GM19372 (cell line): ENCODE data around the gene GRIK2.
"Not testable (repeated sequence)": the region's sequence is repeated elsewhere in the genome, so short reads cannot be mapped to it uniquely, and the experiment has no call there.

Source experiments
- ATAC-seq: cut with Tn5 transposase; IDR thresholded peaks from one replicate; pipeline ENCODE4 v1.9.1; 2021; ENCODE audit warnings: mild to moderate bottlenecking, low read depth, moderate library complexity; ENCODE audit not compliant: unreplicated experiment

GRIK2 gene

GRCh38 chr6:102085257-102085656, 691.7 kb downstream of the GRIK2 start:
- no peak for ATAC-seq

DNA sequence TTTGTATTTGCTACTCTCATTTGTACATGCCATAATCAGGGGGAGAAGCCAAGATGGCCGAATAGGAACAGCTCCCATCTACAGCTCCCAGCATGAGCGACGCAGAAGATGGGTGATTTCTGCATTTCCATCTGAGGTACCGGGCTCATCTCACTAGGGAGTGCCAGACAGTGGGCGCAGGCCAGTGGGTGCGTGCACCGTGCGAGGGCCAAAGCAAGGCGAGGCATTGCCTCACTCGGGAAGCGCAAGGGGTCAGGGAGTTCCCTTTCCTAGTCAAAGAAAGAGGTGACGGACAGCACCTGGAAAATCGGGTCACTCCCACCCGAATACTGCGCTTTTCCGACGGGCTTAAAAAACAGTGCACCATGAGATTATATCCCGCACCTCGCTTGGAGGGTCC, 694.7 kb downstream of the GRIK2 start:
- ATAC-seq = not testable (repeated sequence)

- ATAC-seq = no peak
These were observed 720.9 kb downstream of the GRIK2 start for GRCh38 chr6:102114402-102114801.

DNA sequence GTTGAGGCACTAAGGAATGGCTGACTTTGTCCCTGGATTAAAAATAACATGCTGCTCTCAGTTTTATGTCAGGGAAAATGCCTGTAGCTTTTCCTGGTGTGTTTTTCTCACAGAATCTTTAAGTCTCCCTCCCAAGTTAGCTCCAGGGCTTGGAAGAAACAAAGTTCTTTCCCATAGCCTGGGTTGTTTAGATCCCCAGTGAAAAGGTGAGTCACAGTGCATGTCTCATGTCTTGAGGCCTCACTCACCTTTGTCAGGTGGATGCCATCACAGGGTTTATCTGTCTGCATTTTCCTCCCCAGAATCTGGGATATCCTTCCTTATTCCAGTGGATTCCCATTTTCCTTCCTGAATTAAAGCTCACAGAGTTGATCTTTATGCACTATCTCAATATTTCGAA, 722.4 kb downstream of the GRIK2 start:
- no peak for ATAC-seq

GRCh38 chr6:102118034-102118433, 724.5 kb downstream of the GRIK2 start:
- ATAC-seq = no peak
